ENCODE measurements around the gene SSR3.

GRCh38 chr3:156554842-156555687 lies at the start of gene SSR3:
- TF ChIP-seq CTCF (conservative IDR thresholded peaks at IDR 0.05; ENCODE audit: low read length) (no peak), EZH2phosphoT487 (IDR thresholded peaks at IDR 0.05; ENCODE audit: borderline replicate concordance) (no peak)
